Hepatic stellate cell (primary cell): ENCODE data around the gene SLC25A12.
"Not testable (repeated sequence)": the region's sequence is repeated elsewhere in the genome, so short reads cannot be mapped to it uniquely, and the experiment has no call there.

Experiments
- DNase-seq: peaks from one replicate; pipeline ENCODE4 v3.0.0; 2011; ENCODE audit warnings: low spot score

Gene SLC25A12

DNA sequence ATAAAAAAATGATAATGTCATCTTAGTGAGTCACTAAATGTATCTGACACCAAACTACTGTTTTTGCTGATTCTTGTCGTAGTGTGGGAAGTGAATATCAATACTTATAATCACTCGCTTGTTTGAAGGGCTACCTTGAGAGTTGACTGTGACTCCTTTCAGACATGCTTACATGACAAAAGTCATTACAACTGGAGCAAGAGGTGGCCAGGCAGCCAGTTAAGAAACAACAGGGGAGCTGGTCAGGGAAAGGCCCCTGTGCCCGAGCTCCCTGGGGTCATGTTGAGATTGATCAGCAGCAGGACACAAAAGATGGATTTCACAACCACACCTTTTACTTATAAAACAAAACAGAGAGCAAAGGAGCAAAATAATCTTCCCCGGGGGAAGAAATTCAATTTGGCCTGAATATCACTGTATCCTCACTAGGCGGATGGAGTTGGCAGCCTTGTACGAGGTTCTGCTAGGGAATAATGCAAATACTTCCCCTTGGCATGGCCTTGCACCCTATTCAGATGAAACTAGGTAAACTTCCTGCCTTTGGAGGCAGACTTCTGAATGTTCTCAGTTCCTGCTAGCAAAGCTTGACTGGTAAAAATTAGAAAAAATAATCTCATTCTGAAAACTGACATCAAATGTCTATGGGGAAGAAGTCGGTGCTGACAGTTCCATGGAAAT lies 105.6 kb downstream of the SLC25A12 start:
- DNase-seq = no peak

DNA sequence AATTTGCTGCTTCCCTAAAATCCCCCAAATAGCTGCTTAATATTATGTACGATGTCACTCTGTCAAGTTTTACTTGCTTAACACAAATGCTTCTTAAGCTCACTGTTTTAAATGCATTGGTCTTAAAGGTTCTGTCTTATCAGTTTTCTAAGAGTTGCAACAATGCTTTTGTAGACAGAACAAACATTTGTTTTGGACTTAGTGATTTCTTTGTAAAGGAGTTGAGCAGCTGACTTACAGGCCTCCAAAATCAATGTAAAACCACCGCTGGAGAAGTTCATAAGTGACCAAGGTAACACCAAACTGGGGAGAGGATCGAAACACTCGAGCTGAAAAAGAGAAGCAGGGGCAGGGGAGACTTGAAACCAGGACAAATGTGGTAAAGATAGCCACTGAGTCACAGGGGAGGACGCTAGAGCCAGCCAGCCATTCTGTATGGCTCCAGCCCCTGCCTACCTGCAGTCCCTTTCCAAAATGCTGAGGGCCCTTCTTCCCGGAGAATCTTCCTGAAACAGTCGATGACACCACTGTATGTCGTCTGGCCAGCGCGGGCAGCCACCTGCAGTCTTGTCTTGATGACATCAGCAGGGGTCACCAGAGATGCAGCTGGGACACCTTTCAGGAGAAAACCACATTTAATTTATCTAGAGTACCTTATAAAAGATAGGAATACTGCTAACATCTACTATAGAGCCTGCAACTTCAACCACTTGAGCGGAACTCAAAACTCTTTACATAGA lies 106.5 kb downstream of the SLC25A12 start:
- no peak for DNase-seq

GRCh38 chr2:171785450-171785849 lies 108.6 kb downstream of the SLC25A12 start:
- no peak for DNase-seq

GRCh38 chr2:171778515-171778914 lies 115.5 kb downstream of the SLC25A12 start:
- DNase-seq = no peak

- not testable (repeated sequence) for DNase-seq
Observed at GRCh38 chr2:171774581-171774980, 119.5 kb downstream of the SLC25A12 start.

DNA sequence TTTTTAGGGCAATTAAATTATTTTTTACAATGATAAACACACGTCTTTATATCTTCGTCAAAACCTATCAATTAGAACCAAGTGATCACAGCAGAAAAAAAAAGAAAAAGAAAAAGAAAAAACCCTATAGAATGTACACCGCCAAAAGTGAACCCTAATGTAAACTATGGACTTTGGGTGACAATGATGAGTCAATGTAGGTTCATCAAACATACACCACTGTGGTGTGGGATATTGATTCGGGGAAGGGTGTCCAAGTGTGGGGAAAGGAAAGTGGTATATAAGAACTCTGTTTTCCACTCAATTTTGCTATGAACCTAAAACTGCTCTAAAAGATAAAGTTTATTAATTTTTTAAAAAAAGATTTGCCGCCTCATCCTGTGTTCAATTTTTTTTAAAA lies 121.7 kb downstream of the SLC25A12 start:
- DNase-seq = no peak

GRCh38 chr2:171771463-171771862 lies 122.6 kb downstream of the SLC25A12 start:
- no peak for DNase-seq

DNA sequence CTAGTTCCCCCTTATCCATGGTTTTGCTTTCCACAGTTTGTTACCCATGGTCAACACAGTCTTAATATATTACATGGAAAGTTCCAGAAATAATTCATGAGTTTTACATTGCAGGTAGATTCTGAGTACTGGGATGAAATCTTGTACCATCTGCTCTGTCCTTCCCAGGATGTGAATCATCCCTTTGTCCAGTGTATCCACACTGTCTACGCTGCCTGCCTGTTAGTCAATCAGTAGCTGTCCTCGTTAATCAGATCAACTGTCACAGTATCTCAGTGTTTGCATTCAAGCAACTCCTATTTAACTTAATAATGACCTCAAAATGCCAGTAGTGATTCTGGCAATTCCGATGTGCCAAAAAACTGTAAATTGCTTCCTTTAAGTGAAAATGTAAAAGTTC lies 130.4 kb downstream of the SLC25A12 start:
- DNase-seq = no peak

GRCh38 chr2:171762879-171763573 lies 131.0 kb downstream of the SLC25A12 start:
- peak; percentile 53 for DNase-seq

DNA sequence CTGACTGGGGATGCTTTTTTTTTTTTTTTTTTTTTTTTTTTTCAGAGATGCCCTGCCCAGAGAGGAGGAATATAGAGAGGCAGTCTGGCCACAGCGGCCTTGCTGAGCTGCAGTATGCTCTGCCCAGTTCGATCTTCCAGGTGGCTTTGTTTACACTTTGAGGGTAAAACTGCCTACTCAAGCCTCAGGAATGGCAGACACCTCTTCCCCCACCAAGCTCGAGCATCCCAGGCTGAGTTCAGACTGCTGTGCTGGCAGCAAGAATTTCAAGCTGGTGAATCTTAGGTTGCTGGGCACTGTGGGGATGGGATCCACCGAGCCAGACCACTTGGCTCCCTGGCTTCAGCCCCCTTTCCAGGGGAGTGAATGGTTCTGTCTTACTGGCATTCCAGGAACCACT lies 132.9 kb downstream of the SLC25A12 start:
- DNase-seq = not testable (repeated sequence)

- not testable (repeated sequence) for DNase-seq
Observed at GRCh38 chr2:171758762-171759161, 135.3 kb downstream of the SLC25A12 start.

- peak; percentile 27 for DNase-seq
Observed at GRCh38 chr2:171754254-171754939, 139.6 kb downstream of the SLC25A12 start.

DNA sequence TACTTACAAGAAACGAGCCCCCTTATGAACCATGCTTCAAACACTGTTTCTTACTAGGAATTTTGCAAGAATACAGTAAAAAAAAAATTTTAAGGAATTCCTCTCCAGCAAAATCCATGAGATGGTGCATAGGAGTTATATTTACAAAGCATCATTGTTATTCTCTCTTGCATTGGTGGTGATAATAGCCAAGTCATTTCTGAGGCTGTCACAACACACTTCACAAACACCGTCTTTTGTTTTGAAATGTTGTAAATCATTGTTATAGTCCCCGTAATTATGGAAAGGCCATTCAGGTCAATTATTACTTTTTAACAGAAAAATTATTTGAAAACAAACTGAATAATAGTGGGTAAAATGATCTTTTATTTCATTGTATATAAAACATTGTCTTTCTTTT lies 146.7 kb downstream of the SLC25A12 start:
- DNase-seq = no peak

- no peak for DNase-seq
Observed at GRCh38 chr2:171745806-171746205, 148.2 kb downstream of the SLC25A12 start.

- no peak for DNase-seq
Observed at GRCh38 chr2:171745141-171745540, 148.9 kb downstream of the SLC25A12 start.

- no peak for DNase-seq
Observed at GRCh38 chr2:171742760-171743159, 151.3 kb downstream of the SLC25A12 start.

- DNase-seq = no peak
Observed at GRCh38 chr2:171741189-171741588, 152.9 kb downstream of the SLC25A12 start.

DNA sequence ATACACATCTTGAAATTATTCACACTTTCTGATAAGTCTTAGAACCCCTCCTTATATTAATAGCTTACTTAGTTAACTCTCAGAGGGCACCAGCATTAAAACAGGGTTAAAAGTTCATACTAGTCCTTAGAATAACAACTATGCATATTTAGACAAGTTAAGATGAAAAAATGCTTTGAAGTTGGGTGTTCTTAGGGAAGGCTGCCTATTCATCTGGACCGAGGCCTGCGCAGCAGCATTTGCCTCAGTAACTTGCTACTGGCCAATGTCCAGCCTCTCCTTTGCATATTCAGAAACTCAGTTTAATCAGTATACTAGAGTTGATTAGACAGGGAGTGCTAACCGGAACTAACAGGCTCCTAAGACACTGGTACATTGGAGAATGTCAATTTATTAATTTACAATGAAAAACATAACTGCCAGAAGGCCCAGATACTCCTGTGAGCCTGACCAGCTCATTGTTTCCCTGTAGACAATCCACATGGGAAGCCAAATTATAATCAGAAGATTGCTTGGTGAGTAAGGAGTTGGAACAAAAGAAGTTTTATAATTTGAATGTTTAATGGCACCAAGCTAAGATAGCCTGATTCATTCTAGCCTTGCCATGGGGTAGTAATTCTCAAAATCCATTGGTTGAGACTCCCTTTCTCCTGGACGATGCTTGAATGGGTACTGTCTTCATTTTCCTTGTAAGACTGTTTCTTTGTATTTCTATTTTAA lies 157.9 kb downstream of the SLC25A12 start:
- DNase-seq = no peak
